ENCODE measurements around the gene PYGM.

GRCh38 chr11:64710418-64711137 is 49.2 kb downstream of the PYGM start:
- no peak for TF ChIP-seq CTCF (IDR thresholded peaks at IDR 0.05)
- TF ChIP-seq EP300 (IDR thresholded peaks at IDR 0.05) = no peak
